HCT116 (cell line): Measurements from ENCODE around the gene EP400. TPM values are rescaled to one million over a fixed set of nuclear protein-coding genes. Genes with fewer than 3 reads are reported as not detected.

Experiments used
- ATAC-seq: fragments of 200-7000 bp; cut with Tn5 transposase; 2 replicates; pipeline ENCODE4 v1.9.1; 2020; ENCODE audit warnings: mild to moderate bottlenecking, moderate library complexity
- BruUV-seq: library from RNA; stranded (reverse); fragments of 400-500 nt; replicated peaks from 2 replicates; lab custom pipeline; 2021; lab: Mats Ljungman, UMichigan
- CTCF ChIA-PET: fragments of 300-600 bp; sonication (Branson Sonifier 250); formaldehyde crosslinking; loops from one replicate; lab custom pipeline; 2021; ENCODE audit warnings: antibody characterized with exemption; lab: Charles Lee
- POLR2A ChIA-PET: fragments of 300-600, 350-600 bp; sonication (Branson Sonifier 250); formaldehyde crosslinking; loops from one replicate; lab custom pipeline; 2021; ENCODE audit warnings: antibody characterized with exemption; lab: Charles Lee
- RAD21 ChIA-PET, 2 experiments: fragments of 300-600 bp; sonication (Branson Sonifier 250); formaldehyde crosslinking; loops; one replicate each; lab custom pipeline; 2023; ENCODE audit warnings: low total read pairs in 2 of 2; ENCODE audit not compliant: uncharacterized antibody in 2 of 2, unreplicated experiment in 2 of 2, low non-redundant PET in 1 of 2; lab: Charles Lee
- DNase-seq: peaks from one replicate; pipeline ENCODE4 v3.0.0-alpha.2; 2010; ENCODE audit warnings: low read depth, low spot score
- H2AFZ ChIP-seq: fragments of 200-600 bp; shearing (Covaris generic), sonication (generic); 2 replicates; pipeline ENCODE4 v1.6.1; 2017; ENCODE audit warnings: low read depth, mixed run types, mixed read lengths, antibody characterized with exemption, low read length; ENCODE audit not compliant: poor library complexity, severe bottlenecking
- H3K27ac ChIP-seq: 2 replicates; pipeline ENCODE4 v1.5.1; 2012; ENCODE audit warnings: low read depth, low read length
- H3K27me3 ChIP-seq: fragments of 200-600 bp; sonication (generic); 2 replicates; pipeline ENCODE4 v1.6.1; 2016; ENCODE audit warnings: mixed run types, low read length, mixed read lengths; ENCODE audit not compliant: insufficient read depth
- H3K36me3 ChIP-seq, 2 experiments: fragments of 200-500 bp in 1 of 2; fragments of 200-600 bp in 1 of 2; sonication (Bioruptor generic) in 1 of 2; sonication (generic) in 1 of 2; 2 replicates each; pipeline versions ENCODE4 v1.5.1 to v1.6.1; 2014 to 2016; ENCODE audit warnings: low read length in 2 of 2, inconsistent platforms in 1 of 2, mixed read lengths in 1 of 2, mixed run types in 1 of 2; ENCODE audit not compliant: insufficient read depth in 2 of 2, control insufficient read depth in 1 of 2
- H3K4me1 ChIP-seq, 2 experiments: fragments of 200-600 bp in 1 of 2; sonication (generic) in 1 of 2; 2 replicates each; pipeline versions ENCODE4 v1.5.1 to v1.6.1; 2012 to 2017; ENCODE audit warnings: low read length in 2 of 2, inconsistent platforms in 1 of 2, mild to moderate bottlenecking in 1 of 2, mixed read lengths in 1 of 2, mixed run types in 1 of 2, moderate library complexity in 1 of 2; ENCODE audit not compliant: insufficient read depth in 2 of 2, control insufficient read depth in 1 of 2
- H3K4me2 ChIP-seq: fragments of 200-600 bp; sonication (generic); 2 replicates; pipeline ENCODE4 v1.6.1; 2017; ENCODE audit warnings: mixed run types, low read length, mixed read lengths
- H3K4me3 ChIP-seq, 2 experiments: fragments of 200-600 bp in 1 of 2; sonication (generic) in 1 of 2; replicated peaks in 1 of 2; 2 replicates each; pipeline ENCODE4 v1.5.1; 2011 to 2016; ENCODE audit warnings: low read length in 2 of 2, control low read depth in 1 of 2, low read depth in 1 of 2, mild to moderate bottlenecking in 1 of 2, mixed read lengths in 1 of 2, mixed run types in 1 of 2
- H3K79me2 ChIP-seq: fragments of 200-600 bp; sonication (generic); 2 replicates; pipeline ENCODE4 v1.6.1; 2017; ENCODE audit warnings: mild to moderate bottlenecking, mixed run types, low read length, moderate library complexity, mixed read lengths; ENCODE audit not compliant: insufficient read depth
- H3K9ac ChIP-seq: fragments of 200-600 bp; sonication (generic); 2 replicates; pipeline ENCODE4 v1.6.1; 2016; ENCODE audit warnings: low read length, mixed read lengths
- H3K9me2 ChIP-seq: fragments of 200-600 bp; sonication (generic), shearing (Covaris generic); 2 replicates; pipeline ENCODE4 v1.6.1; 2017; ENCODE audit warnings: mixed run types, mild to moderate bottlenecking, moderate library complexity; ENCODE audit not compliant: insufficient read depth
- H3K9me3 ChIP-seq, 2 experiments: fragments of 200-500 bp in 1 of 2; fragments of 200-600 bp in 1 of 2; sonication (Bioruptor generic) in 1 of 2; sonication (generic) in 1 of 2; 2 replicates each; pipeline ENCODE4 v1.6.1; 2014 to 2017; ENCODE audit warnings: low read length in 2 of 2, mixed read lengths in 2 of 2, inconsistent platforms in 1 of 2, low read depth in 1 of 2, mild to moderate bottlenecking in 1 of 2, mixed run types in 1 of 2, moderate library complexity in 1 of 2; ENCODE audit not compliant: control insufficient read depth in 1 of 2, insufficient read depth in 1 of 2
- H4K20me1 ChIP-seq: fragments of 200-600 bp; sonication (generic), shearing (Covaris generic); 2 replicates; pipeline ENCODE4 v1.6.1; 2017; ENCODE audit warnings: mixed run types, mild to moderate bottlenecking, moderate library complexity; ENCODE audit not compliant: insufficient read depth
- ATF3 ChIP-seq: IDR thresholded peaks from 2 replicates; pipeline ENCODE4 v1.6.1; 2012
- CBX3 ChIP-seq: IDR thresholded peaks from 2 replicates; pipeline ENCODE4 v1.6.1; 2012; ENCODE audit warnings: low read depth
- CEBPB ChIP-seq: IDR thresholded peaks from 2 replicates; pipeline ENCODE4 v1.6.1; 2012; ENCODE audit warnings: low read depth
- EGR1 ChIP-seq: IDR thresholded peaks from 2 replicates; pipeline ENCODE4 v1.6.1; 2012; ENCODE audit warnings: low read depth
- ELF1 ChIP-seq: IDR thresholded peaks from 2 replicates; pipeline ENCODE4 v1.6.1; 2012; ENCODE audit warnings: low read depth, borderline replicate concordance
- EZH2 ChIP-seq: fragments of 200-600 bp; sonication (generic); IDR thresholded peaks from 2 replicates; pipeline ENCODE4 v1.6.1; 2017; ENCODE audit warnings: antibody characterized with exemption, mixed run types
- FOSL1 ChIP-seq: IDR thresholded peaks from 2 replicates; pipeline ENCODE4 v1.6.1; 2012; ENCODE audit warnings: low read depth
- JUND ChIP-seq: IDR thresholded peaks from 2 replicates; pipeline ENCODE4 v1.6.1; 2012
- POLR2AphosphoS5 ChIP-seq: IDR thresholded peaks from 2 replicates; pipeline ENCODE4 v1.6.1; 2011; ENCODE audit warnings: mild to moderate bottlenecking, low read depth, low read length, moderate library complexity
- RAD21 ChIP-seq: IDR thresholded peaks from 2 replicates; pipeline ENCODE4 v1.6.1; 2012; ENCODE audit warnings: low read depth, mild to moderate bottlenecking
- SIN3A ChIP-seq: IDR thresholded peaks from 2 replicates; pipeline ENCODE4 v1.6.1; 2012; ENCODE audit warnings: low read depth
- SP1 ChIP-seq: IDR thresholded peaks from 2 replicates; pipeline ENCODE4 v1.6.1; 2012; ENCODE audit warnings: low read depth
- SRF ChIP-seq: IDR thresholded peaks from 2 replicates; pipeline ENCODE4 v1.6.1; 2012; ENCODE audit warnings: low read depth
- YY1 ChIP-seq: IDR thresholded peaks from 2 replicates; pipeline ENCODE4 v1.6.1; 2011; ENCODE audit warnings: low read length, low read depth, moderate library complexity, mild to moderate bottlenecking; ENCODE audit not compliant: insufficient replicate concordance; ENCODE audit errors: extremely low read depth
- ZBTB33 ChIP-seq: IDR thresholded peaks from 2 replicates; pipeline ENCODE4 v1.6.1; 2011; ENCODE audit warnings: mild to moderate bottlenecking, low read length, moderate library complexity; ENCODE audit not compliant: insufficient replicate concordance; ENCODE audit errors: extremely low read depth
- ZFX ChIP-seq: fragments of 450-650 bp; IDR thresholded peaks from 2 replicates; pipeline ENCODE4 v1.6.1; 2017
- ZNF274 ChIP-seq: fragments of 200-500 bp; sonication (Bioruptor generic); IDR thresholded peaks from 2 replicates; pipeline ENCODE4 v1.6.1; 2014; ENCODE audit warnings: mild to moderate bottlenecking, low read depth, low read length, inconsistent platforms
- intact Hi-C: fragments of 100-400 bp; cut with micrococcal nuclease; formaldehyde crosslinking; loops from 2 replicates; pipeline ENCODE4 v1.10.0; 2022
- total RNA-seq: library from RNA; stranded (reverse); gene quantifications from one replicate; pipeline ENCODE4 v1.2.1, GENCODE V29; 2021; ENCODE audit not compliant: unreplicated experiment
- TF ChIP-seq, protein P1 (sequence below): IDR thresholded peaks from 2 replicates; pipeline ENCODE4 v1.6.1; 2012; ENCODE audit warnings: low read depth
- TF ChIP-seq, protein P2 (sequence below): IDR thresholded peaks from 2 replicates; pipeline ENCODE4 v1.6.1; 2012
- TF ChIP-seq, protein P3 (sequence below), 3 experiments: fragments of 200-600 bp in 1 of 3; sonication (generic) in 1 of 3; IDR thresholded peaks in 2 of 3; conservative IDR thresholded peaks in 1 of 3; 2 replicates each; pipeline ENCODE4 v1.5.1; 2012 to 2017; ENCODE audit warnings: low read depth in 2 of 3, low read length in 2 of 3, antibody characterized with exemption in 1 of 3, borderline replicate concordance in 1 of 3, control low read depth in 1 of 3, mild to moderate bottlenecking in 1 of 3, mixed read lengths in 1 of 3, mixed run types in 1 of 3, moderate library complexity in 1 of 3; ENCODE audit not compliant: insufficient read depth in 1 of 3

The EP400 gene
- total RNA-seq, 1 experiment from 2014 or later = 54.5 TPM

- H2AFZ ChIP-seq = no peak overlapping the region
- no peaks in the 10 kb centered on the region for H3K9me2 ChIP-seq
- H4K20me1 ChIP-seq = no peaks in the 10 kb centered on the region
- no peak overlapping the region for H3K4me2 ChIP-seq
- no peak overlapping the region for H3K27ac ChIP-seq
- no peaks in the 10 kb centered on the region for H3K27me3 ChIP-seq
- no peak overlapping the region for H3K4me3 ChIP-seq
- no peak for DNase-seq
- POLR2A ChIA-PET = no interaction called here
- no peaks in the 10 kb centered on the region for H3K79me2 ChIP-seq
- no peaks in the 10 kb centered on the region for H3K9me3 ChIP-seq
- no peaks in the 10 kb centered on the region for H3K4me1 ChIP-seq
- CTCF ChIA-PET = no interaction called here
- ATAC-seq = no peak
- TF ChIP-seq RAD21 (no peak), SP1 (no peak), YY1 (no peak), JUND (no peak), ZBTB33 (no peak), POLR2AphosphoS5 (no peak), ZFX (no peak), CBX3 (no peak), EZH2 (no peak), ELF1 (no peak), SIN3A (no peak), SRF (no peak), ATF3 (no peak), FOSL1 (no peak), EGR1 (no peak), CEBPB (no peak), ZNF274 (no peak)
- TF ChIP-seq, protein P1, sequence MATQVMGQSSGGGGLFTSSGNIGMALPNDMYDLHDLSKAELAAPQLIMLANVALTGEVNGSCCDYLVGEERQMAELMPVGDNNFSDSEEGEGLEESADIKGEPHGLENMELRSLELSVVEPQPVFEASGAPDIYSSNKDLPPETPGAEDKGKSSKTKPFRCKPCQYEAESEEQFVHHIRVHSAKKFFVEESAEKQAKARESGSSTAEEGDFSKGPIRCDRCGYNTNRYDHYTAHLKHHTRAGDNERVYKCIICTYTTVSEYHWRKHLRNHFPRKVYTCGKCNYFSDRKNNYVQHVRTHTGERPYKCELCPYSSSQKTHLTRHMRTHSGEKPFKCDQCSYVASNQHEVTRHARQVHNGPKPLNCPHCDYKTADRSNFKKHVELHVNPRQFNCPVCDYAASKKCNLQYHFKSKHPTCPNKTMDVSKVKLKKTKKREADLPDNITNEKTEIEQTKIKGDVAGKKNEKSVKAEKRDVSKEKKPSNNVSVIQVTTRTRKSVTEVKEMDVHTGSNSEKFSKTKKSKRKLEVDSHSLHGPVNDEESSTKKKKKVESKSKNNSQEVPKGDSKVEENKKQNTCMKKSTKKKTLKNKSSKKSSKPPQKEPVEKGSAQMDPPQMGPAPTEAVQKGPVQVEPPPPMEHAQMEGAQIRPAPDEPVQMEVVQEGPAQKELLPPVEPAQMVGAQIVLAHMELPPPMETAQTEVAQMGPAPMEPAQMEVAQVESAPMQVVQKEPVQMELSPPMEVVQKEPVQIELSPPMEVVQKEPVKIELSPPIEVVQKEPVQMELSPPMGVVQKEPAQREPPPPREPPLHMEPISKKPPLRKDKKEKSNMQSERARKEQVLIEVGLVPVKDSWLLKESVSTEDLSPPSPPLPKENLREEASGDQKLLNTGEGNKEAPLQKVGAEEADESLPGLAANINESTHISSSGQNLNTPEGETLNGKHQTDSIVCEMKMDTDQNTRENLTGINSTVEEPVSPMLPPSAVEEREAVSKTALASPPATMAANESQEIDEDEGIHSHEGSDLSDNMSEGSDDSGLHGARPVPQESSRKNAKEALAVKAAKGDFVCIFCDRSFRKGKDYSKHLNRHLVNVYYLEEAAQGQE = no peak
- TF ChIP-seq, protein P2, sequence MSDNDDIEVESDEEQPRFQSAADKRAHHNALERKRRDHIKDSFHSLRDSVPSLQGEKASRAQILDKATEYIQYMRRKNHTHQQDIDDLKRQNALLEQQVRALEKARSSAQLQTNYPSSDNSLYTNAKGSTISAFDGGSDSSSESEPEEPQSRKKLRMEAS = no peak
- TF ChIP-seq, protein P3, sequence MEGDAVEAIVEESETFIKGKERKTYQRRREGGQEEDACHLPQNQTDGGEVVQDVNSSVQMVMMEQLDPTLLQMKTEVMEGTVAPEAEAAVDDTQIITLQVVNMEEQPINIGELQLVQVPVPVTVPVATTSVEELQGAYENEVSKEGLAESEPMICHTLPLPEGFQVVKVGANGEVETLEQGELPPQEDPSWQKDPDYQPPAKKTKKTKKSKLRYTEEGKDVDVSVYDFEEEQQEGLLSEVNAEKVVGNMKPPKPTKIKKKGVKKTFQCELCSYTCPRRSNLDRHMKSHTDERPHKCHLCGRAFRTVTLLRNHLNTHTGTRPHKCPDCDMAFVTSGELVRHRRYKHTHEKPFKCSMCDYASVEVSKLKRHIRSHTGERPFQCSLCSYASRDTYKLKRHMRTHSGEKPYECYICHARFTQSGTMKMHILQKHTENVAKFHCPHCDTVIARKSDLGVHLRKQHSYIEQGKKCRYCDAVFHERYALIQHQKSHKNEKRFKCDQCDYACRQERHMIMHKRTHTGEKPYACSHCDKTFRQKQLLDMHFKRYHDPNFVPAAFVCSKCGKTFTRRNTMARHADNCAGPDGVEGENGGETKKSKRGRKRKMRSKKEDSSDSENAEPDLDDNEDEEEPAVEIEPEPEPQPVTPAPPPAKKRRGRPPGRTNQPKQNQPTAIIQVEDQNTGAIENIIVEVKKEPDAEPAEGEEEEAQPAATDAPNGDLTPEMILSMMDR (IDR thresholded peaks at IDR 0.05 in 2 of 3, conservative IDR thresholded peaks at IDR 0.05 in 1 of 3; ENCODE audit: borderline replicate concordance in 1 of 3, insufficient read depth in 1 of 3, low read depth in 2 of 3, low read length in 2 of 3) = no peak
- RAD21 ChIA-PET = no interaction called here
- intact Hi-C loops = no loop called here
- no TSS peak for BruUV-seq
- peaks cover 23 to 33% of the 10 kb centered on the region in 2 experiments for H3K36me3 ChIP-seq
- no peak overlapping the region for H3K9ac ChIP-seq
Measured at GRCh38 chr12:132045751-132046150, 96.0 kb downstream of the EP400 start.
